Fibroblast of villous mesenchyme (primary cell): ENCODE data around the gene POLR1F. TPM values are rescaled to one million over a fixed set of nuclear protein-coding genes. Genes with fewer than 3 reads are reported as not detected.

Experiments used
- DNase-seq: peaks from one replicate; pipeline ENCODE4 v3.0.0-alpha.2; 2010; ENCODE audit warnings: low read depth
- H3K4me3 ChIP-seq: 2 replicates; pipeline ENCODE4 v1.5.1; 2011; ENCODE audit warnings: low read depth, mild to moderate bottlenecking, low read length
- small RNA-seq: library from RNA; depleted of rRNA; stranded (forward); fragments of <200 nt; gene quantifications from one replicate; pipeline ENCODE3, GENCODE V24; 2012
- total RNA-seq: library from RNA; depleted of rRNA; stranded (reverse); fragments of >200 nt; gene quantifications from 2 replicates; pipeline ENCODE4 v1.2.3, GENCODE V29; 2012
- TF ChIP-seq, protein P1 (sequence below): IDR thresholded peaks from 2 replicates; pipeline ENCODE4 v1.5.1; 2012; ENCODE audit warnings: low read depth, mild to moderate bottlenecking, low read length; ENCODE audit not compliant: insufficient read depth

Gene POLR1F
- total RNA-seq, 1 donor, result 52.2 TPM

DNA sequence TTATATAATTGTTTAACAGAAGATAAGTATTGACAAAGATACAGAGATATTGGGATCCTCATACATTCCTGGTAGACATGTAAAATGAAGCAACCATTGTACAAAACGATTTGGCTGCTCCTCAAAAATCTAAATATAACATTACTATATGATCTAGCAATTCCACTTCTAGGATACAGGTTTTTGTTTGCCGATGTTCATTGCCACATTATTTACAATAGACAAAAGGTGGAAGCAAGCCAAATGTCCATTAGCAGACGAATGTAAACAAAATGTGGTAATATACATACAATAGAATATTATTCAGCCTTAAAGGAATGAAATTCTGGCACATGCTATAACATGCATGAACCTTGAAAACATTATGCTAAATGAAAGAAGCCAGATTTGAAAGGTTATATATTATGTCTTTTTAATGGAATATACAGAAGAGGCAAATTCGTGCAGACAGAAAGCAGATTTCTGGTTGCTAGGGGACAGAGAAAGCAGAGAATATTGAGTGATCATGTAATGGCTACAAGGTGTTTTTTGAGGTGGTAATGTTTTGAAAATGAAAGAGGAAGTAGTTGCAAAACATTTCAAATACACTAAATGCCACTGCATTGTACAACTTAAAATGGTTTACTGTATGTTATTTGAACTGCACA is 44.9 kb downstream of the POLR1F start:
- TF ChIP-seq, protein P1, sequence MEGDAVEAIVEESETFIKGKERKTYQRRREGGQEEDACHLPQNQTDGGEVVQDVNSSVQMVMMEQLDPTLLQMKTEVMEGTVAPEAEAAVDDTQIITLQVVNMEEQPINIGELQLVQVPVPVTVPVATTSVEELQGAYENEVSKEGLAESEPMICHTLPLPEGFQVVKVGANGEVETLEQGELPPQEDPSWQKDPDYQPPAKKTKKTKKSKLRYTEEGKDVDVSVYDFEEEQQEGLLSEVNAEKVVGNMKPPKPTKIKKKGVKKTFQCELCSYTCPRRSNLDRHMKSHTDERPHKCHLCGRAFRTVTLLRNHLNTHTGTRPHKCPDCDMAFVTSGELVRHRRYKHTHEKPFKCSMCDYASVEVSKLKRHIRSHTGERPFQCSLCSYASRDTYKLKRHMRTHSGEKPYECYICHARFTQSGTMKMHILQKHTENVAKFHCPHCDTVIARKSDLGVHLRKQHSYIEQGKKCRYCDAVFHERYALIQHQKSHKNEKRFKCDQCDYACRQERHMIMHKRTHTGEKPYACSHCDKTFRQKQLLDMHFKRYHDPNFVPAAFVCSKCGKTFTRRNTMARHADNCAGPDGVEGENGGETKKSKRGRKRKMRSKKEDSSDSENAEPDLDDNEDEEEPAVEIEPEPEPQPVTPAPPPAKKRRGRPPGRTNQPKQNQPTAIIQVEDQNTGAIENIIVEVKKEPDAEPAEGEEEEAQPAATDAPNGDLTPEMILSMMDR, result no peak
- DNase-seq, result no peak
- no peak overlapping the region for H3K4me3 ChIP-seq

DNA sequence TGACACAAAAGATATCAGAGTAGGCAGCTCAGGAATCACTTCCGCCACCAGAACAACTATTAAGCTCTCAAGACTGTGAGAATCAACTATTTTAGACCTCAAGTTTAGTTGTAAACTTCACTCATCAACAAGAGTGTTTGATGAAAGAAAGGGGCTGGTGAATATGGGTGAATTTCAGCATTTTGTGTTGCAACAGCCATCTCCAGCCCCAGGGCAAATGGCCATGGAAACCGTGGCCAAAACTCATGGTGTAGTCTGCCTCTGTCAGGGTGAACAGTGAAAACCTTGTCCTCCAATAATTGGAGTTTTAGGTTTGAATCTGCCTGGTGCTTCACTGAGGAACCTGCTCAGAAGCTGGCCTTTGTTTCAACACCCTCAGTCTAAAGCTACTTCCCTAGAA is 60.0 kb downstream of the POLR1F start:
- no peak for DNase-seq
- H3K4me3 ChIP-seq, result no peak overlapping the region
- TF ChIP-seq, protein P1, result no peak

Small RNA genes within 50 kb of the gene (small RNA-seq; reads per million reads assigned to genes)
- 0.47 reads per million for gene MIR3146

Other genes starting within 250 kb of the POLR1F start
- gene TMEM196, start 64.6 kb upstream of the POLR1F start, total RNA-seq, result not detected in 2 replicates